Inflammatory macrophage treated with lipopolysaccharide for 1 hour (primary cell): ENCODE measurements around the gene BDH1.

Source experiments
- DNase-seq, 2 donors: peaks; one replicate each; pipeline ENCODE4 v3.0.0-alpha.2; 2020 to 2022

Gene BDH1

DNA sequence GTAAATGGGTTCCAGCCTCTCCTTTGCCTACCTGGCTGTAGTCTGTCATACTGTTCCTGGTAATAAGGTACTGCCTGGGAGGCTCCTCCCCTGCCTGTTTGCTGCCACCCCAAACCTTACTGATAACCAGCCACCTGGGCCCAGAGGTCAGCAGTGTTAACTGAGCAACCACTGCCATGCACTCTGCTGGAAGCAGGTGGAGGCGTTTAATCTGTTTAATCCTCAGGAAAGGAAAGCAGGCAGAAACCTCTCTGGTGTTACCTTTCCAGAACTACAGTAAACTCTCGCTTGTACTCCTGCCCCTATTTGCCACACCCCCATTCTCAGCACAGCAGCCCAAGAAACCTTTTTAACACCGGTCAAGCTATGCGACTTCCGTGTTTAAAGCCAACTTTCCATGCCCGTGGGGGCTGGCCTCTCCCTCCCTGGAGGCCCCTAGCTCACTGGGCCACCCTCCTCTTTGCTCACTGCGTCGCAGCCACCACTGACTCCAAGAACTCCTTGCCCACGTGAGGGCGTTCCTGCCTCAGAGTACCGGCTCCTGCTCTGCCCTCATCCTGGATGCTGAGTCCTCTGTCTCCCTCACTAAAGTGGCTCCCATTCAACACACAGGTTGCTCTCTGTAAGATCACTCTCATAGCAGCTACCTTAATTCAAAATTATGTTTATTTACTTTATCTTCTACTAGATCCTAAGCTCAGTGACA is 8.3 kb downstream of the BDH1 start:
- no peak for DNase-seq

DNA sequence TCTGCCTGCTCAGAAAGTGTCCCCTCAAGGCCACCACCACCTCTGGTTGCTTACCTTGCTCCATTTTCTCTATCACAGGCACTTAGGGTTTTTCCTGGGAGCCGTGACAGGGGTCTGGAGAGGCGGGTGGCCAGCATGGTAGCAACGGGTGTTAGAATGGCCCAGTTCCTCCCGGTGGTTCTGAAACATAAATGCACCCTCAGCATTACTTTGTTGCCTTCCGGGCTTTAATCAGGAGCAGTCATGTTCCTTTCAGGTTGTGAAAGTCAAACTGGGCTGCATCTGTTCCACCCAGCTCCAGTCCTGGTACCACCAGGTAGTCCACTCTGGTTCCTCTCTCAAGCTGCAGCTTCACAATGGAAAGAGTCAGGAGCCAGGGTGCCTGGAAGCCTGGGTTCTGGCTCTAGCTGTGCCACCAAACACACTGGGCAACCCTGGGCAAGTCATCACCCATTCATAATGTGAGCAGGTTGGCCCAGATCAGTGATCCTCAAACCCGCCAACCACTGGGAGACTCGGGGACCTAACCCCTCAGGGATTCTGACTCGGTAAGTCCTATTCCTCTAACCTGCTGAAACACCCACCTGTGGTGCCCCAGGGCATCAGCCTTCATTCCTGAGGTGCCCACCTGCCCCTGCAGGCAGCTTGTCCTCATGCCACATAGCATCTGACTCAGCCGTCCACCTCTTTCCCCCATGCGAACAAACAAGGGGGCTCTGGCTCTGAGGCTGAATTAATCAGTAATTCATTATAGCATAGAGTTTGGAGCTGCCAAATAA is 9.3 kb downstream of the BDH1 start:
- DNase-seq: no peak

DNA sequence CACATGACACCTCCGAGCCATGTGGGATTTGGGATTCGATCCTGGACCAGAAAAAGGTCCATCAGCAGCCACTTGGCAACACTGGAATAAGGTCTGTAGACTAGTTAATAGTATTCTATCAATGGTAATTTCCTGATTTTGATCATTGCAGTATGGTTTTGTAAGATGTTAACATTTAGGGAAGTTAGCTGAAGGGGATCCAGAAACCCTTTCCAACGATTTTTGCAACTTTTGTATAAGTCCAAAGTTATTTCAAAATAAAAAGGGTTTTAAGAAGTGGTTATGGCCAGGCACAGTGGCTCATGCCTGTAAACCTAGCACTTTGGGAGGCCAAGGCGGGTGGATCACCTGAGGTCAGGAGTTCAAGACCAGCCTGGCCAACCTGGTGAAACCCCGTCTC is 10.2 kb downstream of the BDH1 start:
- DNase-seq: peak; percentile 77 to 80

DNA sequence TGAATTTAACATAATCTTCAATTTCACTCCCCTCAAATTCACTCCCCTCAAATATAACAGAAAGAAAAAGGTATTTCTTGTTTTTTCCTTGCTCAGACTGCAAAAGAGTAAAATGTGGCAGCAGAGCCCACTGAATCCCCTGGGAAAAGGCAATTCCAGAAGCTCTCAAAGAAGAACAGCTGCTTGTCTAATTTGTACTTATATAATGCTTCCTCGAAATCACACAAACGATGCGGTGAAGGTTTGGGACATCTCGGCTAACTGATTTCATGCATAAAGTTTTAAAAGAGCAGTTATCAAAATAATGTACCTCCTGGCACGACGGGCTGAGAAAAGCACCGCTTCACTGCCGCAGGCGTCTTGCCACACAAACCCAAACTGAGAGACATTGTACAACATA is 10.7 kb downstream of the BDH1 start:
- DNase-seq: no peak

DNA sequence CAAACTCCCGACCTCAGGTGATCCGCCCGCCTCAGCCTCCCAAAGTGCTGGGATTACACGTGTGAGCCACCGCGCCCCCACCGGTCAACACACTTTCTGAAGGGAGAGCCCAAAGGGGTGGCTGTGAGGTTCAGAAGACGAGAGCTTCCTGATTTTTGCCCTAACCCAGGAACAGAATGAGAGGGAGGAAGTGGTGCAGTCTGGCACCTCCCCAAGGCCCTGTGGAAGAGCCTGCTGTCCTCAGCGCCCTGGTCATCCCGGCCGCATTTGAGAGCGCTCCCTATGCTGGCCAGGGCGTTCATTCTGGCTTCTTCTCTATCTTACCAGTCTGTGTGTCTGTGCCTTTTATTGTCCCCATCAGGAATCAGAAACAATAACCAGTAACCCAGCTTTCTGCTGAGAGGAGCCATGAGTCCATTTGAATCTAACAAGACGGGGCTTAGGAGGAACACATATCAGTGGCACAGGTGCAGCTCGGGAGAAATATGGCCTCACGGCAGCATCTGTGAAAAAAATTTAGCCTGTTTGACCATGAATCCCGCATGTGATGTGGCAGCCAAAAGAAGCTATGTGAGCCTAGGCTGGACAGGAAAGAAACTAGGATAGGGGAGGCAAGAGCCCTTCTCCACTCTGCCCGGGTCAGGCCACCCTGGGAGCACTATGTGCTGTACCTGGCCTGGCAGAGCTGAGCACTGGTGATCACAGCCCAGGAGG is 12.9 kb downstream of the BDH1 start:
- DNase-seq: peak; percentile 51 to 52

DNA sequence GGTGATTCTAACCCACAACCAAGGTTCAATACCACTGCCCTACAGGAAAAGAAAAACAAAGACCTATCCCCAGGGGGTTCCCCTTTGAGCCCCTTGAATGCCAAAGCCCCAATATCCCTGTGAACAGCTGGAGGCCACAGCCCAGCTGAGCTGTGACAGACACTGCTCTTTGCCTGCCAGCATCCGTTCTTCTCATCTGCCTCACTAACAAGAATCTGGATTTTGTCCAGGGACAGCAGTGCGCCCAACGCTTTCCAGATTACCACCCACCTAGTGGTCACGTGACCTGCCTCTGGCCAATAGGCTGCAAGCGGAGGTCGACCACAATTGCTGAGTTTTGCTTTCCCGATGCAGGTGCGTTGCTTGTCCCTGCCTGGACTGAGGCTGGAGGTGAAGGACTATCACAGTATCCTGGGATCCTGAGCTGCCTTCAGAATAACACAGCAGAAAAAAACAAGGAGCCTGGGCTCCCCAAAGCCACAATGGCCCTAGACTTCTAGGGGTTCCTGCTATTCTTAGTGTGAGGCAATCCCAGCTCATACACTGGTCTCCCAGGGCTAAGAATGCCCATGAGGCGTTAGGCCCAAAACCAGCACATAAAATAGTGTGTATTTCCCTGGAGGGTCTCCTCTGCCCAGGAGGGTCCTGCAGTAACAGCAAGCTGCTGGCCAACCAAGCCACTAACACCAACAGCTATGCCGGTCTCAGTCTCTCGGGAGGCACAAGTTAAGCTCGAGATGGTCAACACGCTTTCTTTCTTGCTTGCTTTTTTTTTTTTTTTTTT is 13.8 kb downstream of the BDH1 start:
- no peak for DNase-seq

DNA sequence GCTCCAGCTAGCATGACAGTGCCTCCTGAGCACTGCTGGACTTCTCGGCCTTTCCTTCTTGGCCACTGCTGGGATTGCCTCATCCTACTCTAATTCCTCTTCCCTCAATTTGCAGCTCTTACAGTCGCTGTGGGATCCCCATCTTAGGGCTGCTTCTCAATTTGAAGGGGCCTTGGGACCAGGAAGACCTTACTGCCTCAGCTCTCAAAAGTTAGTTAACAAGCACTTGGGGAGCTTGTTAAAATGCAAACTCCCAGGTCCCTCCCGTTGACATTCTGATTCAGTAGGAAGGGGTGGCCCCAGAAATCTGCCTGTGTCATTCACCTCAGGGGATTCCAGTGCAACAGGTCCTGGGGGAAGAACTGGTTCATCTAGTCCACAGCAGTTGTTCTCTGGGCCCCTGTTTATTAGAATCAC is 14.8 kb downstream of the BDH1 start:
- DNase-seq: peak in 1 of 2 donors; percentile 36

DNA sequence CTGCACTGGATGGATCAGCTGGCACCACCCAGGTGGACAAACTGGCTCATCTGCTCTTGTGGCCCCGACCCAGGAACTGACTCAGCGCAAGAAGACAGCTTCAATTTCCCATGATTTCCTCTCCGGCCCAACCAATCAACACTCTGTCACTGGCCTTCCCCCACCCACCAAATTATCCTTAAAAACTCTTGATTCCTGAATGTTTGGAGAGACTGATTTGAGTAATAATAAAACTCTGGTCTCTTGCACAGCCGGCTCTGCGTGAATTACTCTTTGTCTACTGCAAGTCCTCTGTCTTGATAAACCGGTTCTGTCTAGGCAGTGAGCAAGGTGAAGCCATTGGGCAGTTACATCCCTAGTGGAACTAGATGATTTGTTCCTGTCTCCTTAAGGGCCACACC is 16.1 kb downstream of the BDH1 start:
- no peak for DNase-seq

DNA sequence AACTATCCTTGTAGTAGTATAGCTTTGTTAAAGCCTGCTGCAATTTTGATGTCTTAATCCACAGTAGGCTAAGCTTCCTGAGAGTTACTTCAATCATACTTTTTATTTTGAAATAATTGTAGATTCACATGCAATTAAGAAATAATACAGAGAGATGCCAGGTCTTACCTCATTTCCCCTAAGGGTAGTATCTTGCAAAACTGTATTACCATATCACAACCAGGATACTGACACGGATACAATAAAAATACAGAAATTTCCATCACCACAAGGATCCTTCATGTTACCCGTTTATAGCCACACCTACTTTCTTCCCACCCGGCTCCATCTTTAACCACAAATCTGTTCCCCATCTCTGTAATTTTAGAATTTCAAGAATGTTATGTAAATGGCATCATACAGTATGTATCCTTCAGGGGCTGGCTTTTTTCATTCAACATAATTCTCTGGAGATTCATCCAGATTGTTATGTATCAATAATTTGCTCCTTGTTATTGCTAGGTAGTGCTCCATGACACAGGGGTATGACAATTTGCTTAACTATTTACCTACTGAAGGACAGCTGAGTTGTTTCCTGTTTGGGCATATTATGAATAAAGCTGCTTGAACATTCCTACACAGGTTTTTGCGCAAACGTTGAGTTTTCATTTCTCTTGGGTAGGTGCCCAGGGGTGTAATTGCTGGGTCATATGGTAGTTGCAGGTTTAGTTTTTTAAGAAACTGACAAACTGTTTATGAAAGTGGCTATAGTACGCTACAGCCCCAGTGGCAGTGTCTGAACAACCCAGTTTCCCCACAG is 21.6 kb downstream of the BDH1 start:
- DNase-seq: peak; percentile 64 to 84

DNA sequence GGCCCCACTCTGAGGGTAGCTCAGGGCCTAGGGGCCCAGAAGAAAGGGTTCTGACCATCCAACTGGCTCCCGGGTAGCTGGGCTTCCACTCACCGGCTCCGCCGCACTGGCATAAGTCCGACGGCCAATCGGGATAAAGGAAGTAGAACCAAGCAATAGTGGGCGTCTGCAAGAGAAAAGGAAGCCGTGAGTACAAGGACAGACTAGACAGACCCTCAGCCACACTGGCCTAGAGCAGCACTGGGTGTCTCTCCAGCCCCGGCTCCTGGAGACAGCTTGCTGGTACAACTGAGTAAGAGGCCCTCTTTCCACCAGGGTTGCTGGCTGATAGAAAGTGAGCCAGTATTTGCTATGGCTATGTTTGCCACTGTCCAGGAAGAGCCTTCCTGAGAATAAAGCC is 22.4 kb downstream of the BDH1 start:
- DNase-seq: no peak

DNA sequence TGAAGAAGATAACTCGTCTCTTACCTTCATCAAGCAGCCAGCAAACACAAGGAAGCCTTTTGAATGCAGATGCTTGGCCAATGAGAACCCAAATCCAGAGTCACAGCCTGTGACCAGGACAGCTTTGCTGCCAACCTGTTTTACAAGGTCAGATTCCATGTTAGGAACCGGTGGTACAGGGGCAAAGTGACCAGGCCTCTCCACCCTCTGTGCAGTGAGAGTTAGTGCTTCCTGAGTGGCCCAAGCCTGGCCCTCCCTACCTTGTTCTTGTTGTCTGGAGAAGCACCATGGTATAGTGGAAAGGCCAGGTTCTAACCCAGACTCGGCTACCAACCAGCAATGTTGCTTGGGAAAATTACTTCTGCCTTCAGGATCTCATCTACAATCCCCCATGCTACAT is 23.4 kb downstream of the BDH1 start:
- no peak for DNase-seq

DNA sequence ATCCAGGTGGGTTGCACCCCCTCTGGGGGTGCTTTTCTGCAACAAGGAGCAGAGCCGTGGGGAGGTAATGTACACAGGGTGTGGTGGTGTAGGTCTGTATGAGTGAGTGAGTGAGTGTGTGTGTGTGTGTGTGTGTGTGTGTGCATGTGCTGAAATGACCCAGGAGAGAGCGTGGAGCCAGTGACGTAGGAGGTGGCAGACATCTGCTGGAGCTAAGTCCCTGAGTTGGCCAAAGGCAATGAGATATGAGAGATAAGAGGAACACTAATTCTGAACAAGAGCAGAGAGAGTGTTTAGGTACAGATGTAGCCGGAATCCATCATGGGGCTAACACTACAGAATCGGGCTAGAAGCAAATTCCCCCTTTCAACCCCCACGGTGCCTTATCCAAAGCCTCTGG is 27.6 kb downstream of the BDH1 start:
- DNase-seq: no peak

DNA sequence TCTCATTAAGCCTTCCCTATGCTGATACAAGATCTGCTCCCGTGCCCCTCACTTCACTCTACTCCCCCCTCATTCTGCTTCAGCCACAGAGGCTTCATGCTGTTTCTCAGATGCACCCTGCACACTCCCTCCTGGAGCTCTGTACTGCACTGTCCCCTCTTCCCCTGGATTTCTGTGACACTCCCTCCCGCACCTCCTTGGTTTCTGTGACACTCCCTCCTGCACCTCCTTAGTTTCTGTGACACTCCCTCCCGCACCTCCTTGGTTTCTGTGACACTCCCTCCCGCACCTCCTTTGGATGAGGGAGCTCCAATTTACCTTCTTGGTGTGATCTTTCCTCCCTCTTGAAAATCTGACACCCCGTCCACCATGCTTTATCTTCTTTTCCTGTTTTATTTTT is 28.2 kb downstream of the BDH1 start:
- no peak for DNase-seq

DNA sequence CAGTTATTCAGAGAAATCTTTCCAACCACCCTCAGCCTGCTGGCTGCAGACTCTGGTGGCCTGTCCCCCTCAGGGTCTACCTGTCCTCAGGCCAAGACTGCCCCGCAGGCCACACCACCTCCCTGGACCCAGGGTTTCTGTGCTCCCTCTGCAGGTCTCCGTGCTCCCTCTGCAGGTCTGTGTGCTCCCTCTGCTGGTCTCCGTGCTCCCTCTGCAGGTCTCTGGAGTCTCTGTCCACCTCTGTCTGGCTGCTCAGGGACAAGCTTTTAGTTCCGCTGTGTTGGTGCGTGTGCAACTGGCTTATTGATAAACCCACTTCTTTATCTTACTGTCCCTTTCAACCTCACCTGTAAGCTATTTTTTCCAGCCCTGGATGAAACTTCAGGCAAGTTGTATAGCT is 30.1 kb downstream of the BDH1 start:
- no peak for DNase-seq

DNA sequence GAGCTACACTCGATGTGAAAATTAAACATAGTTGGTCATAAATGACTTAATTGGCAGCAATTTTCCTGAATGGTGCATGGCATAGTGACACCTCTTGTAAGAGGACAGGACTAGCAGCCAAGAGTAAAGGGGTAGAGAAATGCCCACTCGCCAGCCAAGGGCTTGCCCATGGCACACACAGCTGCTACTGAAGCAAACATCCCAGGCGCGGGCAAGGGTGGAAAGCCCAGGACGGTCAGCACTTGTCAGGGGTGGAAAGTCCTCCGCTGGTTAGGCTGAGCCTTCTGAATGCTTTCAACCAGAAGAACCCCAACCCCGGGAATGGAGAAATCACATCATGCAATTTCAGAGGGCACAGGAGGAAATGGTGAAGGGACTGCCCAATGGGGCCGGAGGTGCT is 31.6 kb downstream of the BDH1 start:
- DNase-seq: no peak

DNA sequence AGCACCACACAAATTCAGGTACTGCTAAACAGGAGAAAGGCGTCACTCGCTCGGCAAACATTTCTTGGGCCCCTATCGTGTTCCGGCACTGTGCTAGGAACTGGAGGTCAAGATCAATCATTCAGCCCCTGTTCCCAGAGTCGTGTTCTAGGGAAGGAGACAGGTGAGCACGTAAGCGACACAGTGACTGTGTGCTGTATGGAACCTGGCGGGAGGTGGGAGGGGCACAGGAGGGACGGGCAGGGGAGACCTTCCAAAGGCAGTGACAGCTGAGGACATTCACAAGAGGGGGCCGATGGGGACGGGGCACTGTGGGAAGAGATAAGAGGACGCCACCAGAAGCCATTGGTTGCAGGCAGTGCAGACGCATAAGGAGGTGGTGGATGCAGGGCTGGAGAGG is 32.2 kb downstream of the BDH1 start:
- no peak for DNase-seq

DNA sequence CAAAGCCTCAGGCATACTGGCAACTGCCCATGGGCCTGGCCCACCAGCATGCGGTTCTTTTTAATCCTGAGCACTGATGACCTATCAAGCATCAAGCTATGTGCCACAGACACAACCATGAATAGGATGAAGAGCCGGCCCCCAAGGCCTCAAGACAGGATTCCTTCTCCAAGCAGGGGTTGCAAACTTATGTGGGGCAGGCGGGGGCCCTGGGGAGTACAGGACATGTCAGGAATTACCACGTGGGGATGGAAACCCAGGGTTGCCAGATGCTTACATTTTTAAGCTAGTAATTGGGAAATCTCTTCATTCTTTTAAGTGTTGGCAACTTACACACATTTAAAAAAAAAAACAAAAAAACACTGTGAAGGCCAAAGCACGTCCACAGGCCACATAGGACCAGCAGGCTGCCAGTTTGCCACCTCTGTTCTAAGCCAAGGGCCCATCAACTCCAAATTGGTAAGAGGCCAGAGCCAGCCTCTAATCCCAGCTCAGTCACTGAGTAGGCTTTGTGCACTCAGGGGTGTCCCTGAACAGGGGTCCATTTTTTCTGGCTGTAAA is 32.8 kb downstream of the BDH1 start:
- no peak for DNase-seq

DNA sequence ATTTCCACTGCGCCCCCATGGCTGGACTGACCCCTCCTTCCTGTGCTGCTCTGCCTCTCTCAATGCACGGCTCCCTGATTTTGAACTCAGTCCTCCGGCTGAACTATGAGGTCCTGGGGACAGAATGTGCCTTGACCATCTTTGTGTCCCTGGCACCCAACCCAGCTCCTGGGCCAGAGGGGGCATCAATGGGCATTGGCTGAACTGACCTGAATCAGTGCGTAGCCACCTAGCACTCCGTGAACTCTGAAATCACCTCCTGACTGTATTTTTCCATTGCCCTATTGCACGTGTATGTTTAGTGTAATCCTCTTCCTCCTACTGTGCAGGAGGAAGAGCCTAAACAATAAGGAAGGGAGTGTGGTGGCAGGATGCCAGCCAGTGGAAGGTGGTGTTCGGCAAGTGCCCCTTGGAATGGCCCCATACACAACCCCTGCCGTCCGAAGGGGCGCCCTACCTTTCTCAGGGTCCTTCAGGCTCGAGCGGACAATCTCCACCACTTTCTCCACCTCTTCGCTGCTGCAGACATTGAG is 33.5 kb downstream of the BDH1 start:
- DNase-seq: no peak

DNA sequence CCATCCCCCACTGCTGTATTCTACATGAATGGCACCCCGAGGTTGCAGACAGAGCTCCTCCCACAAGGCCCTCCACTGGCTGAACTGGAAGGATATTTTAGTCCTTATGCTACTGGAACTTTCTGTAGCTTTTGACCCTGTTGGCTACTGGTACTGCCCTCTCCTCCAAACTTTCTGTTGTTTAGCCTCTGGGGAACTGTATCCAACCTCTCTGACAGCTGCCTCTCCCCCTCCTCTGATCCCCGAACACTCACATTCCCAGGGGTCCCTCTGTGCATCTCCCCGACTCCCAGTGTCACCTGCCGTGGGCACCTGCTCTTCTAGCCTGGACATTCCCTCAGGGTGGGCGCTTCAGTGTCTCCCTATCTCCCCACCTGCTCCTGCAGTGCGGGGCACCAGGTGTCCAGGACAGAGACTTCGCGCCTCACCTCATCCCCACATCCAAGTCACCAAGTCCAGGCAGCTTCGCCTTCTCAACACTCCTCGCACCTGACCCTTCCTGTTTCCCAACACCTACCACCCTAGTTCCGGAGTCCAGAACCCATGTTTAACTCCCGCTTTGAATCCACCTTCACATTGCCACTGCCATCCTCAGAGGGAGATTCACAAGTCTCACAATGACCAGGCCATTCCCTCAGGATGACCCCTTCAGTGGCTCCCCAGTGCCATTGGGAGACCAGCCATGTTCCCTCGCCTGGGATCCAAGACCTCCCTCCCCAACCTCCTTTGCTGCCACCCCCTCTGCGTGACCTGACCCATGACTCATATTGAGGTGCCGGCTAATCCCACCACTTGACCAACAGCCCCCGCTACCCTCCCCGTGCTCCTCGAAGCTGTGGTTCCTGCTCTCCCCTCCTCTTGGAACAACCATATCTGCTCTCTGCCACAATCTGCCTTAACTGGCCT is 34.2 kb downstream of the BDH1 start:
- no peak for DNase-seq
